ENCODE results near the gene NSMCE4A. TPM values are rescaled to one million over a fixed set of nuclear protein-coding genes. Genes with fewer than 3 reads are reported as not detected.
A peak's percentile ranks its signal among the peaks of the same experiment; 100 is the strongest.

Gene NSMCE4A
- total and polyA plus RNA-seq, 9 of the 15 experiments (the other 6 are each of a cell fraction or from before 2014, with no cell fraction given), result 8.4 to 88.5 (median 46.4) TPM

- ChIA-PET CTCF (ENCODE audit: low intra/inter-chr PET ratio) (no interaction called here), POLR2A (interaction anchor here (0.9 kb wide), 1 partner anchor 17 kb away, joined by 3 read pairs; no protein-coding TSS in a partner anchor)
- Histone ChIP-seq H3K36me3 (ENCODE audit: control insufficient read depth, insufficient read depth, low read length) (peaks cover 24% of the 10 kb centered on the region; the same call in 2 of the 3 replicates), H3K9me1 (ENCODE audit: control insufficient read depth, insufficient read depth, low read length) (no peaks in the 10 kb centered on the region), H3K27me3 (ENCODE audit: control insufficient read depth in 2 of 2, insufficient read depth in 2 of 2, low read length in 2 of 2) (no peaks in the 10 kb centered on the region), H3K4me3 (no peak overlapping the region), H3K27ac (ENCODE audit: extremely low read depth, low read depth, low read length) (no peak overlapping the region), H2AFZ (ENCODE audit: low read depth, low read length) (no peak overlapping the region), H3K9ac (ENCODE audit: insufficient read depth in 1 of 2, low read depth in 2 of 2, low read length in 2 of 2) (no peak overlapping the region), H3K79me2 (ENCODE audit: control insufficient read depth, insufficient read depth, low read length) (no peaks in the 10 kb centered on the region), H3K4me2 (ENCODE audit: insufficient read depth, low read length) (no peak overlapping the region), H3K4me1 (replicated peaks in 1 of 2; ENCODE audit: control insufficient read depth in 2 of 2, insufficient read depth in 2 of 2, low read length in 2 of 2) (peaks cover 0 to 5% of the 10 kb centered on the region in 2 experiments; a peak in 1 of 5 replicates), H3K9me3 (replicated peaks; ENCODE audit: control insufficient read depth, insufficient read depth, low read depth, low read length) (no peaks in the 10 kb centered on the region), H4K20me1 (replicated peaks; ENCODE audit: control insufficient read depth, insufficient read depth, low read length) (no peaks in the 10 kb centered on the region)
- no TSS peak for BruUV-seq (replicated peaks)
- ATAC-seq (no peak), DNase-seq (ENCODE audit: extremely low read depth in 1 of 4, low spot score in 3 of 4) (no peak), FAIRE-seq (no peak)
- 100% methylated on average over 1 of the region's 2 CpGs for WGBS (ENCODE audit: insufficient coverage, low coverage, missing lambda C conversion rate)
- intact Hi-C loops (cut with micrococcal nuclease), result no loop called here
- TF ChIP-seq NCOA6 (IDR thresholded peaks at IDR 0.05), result no peak
- no peak for TF ChIP-seq STAT5A (IDR thresholded peaks at IDR 0.05; ENCODE audit: borderline replicate concordance, low read length)
- TF ChIP-seq NELFE (IDR thresholded peaks at IDR 0.05; ENCODE audit: insufficient read depth, insufficient read length), result no peak
- no peak for TF ChIP-seq SRSF1 (IDR thresholded peaks at IDR 0.05; ENCODE audit: low read depth, low read length)
- in situ Hi-C loops (cut with MboI), result loop anchor here (25.0 kb wide), 1 partner anchor 974 kb away; no protein-coding TSS in a partner anchor
Measured at GRCh38 chr10:121911421-121911697, 63.7 kb downstream of the NSMCE4A start.

DNA sequence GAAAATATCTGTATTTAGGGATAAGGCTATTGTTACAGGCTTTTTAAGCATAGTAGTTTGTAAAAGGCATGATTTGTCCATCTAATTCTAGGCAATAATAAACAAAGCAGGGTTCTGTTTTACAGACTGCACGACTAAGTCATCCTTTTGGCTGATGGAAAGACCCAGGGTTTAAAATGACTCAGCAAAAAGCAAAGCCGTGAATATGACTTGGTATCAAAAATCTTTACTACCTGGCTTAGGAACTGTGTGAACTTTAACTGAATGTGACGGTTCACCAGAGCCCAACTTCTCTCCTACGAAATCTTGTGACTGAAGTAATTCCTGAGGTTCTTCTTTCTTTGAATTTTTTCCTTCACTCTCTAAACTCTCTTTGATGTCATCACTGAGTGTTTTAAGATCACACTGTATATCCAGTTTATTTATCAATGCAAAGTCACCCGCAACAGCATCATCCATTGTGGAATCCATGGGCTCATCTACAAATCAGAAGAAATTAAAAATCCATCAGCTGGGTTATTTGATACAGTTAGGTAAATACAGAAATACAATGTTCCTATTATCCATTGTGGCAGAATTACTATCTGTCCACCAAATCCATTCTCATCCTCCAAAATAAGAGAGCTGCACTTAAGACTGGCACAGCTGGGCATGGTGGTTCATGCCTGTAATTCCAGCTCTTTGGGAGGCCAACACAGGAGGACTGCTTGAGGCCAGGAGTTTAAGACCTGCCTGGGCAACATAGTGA, 64.2 kb downstream of the NSMCE4A start:
- peak in 1 of 4 experiments; percentile 16 for DNase-seq (ENCODE audit: extremely low read depth in 1 of 4, low spot score in 3 of 4)
- H3K9me3 ChIP-seq (replicated peaks; ENCODE audit: control insufficient read depth, insufficient read depth, low read depth, low read length), result no peaks in the 10 kb centered on the region
- H3K79me2 ChIP-seq (ENCODE audit: control insufficient read depth, insufficient read depth, low read length), result no peaks in the 10 kb centered on the region
- CTCF ChIA-PET (ENCODE audit: low intra/inter-chr PET ratio), result no interaction called here
- H3K27me3 ChIP-seq (ENCODE audit: control insufficient read depth in 2 of 2, insufficient read depth in 2 of 2, low read length in 2 of 2), result no peaks in the 10 kb centered on the region
- peak overlapping the region; percentile 28; the same call in 2 of the 3 replicates for H3K27ac ChIP-seq (ENCODE audit: extremely low read depth, low read depth, low read length)
- no peaks in the 10 kb centered on the region for H3K9me1 ChIP-seq (ENCODE audit: control insufficient read depth, insufficient read depth, low read length)
- in situ Hi-C loops (cut with MboI) (loop anchor here (25.0 kb wide), 1 partner anchor 974 kb away; no protein-coding TSS in a partner anchor), intact Hi-C loops (cut with micrococcal nuclease) (no loop called here)
- no TSS peak for BruUV-seq (replicated peaks)
- no peaks in the 10 kb centered on the region for H4K20me1 ChIP-seq (replicated peaks; ENCODE audit: control insufficient read depth, insufficient read depth, low read length)
- H2AFZ ChIP-seq (ENCODE audit: low read depth, low read length), result no peak overlapping the region
- peak; percentile 54; the same call in 1 of the 3 replicates for ATAC-seq
- peaks cover 0 to 5% of the 10 kb centered on the region in 2 experiments; a peak in 1 of 5 replicates for H3K4me1 ChIP-seq (replicated peaks in 1 of 2; ENCODE audit: control insufficient read depth in 2 of 2, insufficient read depth in 2 of 2, low read length in 2 of 2)
- H3K36me3 ChIP-seq (ENCODE audit: control insufficient read depth, insufficient read depth, low read length), result peaks cover 24% of the 10 kb centered on the region; the same call in 2 of the 3 replicates
- POLR2A ChIA-PET, result interaction anchor here (0.9 kb wide), 1 partner anchor 18 kb away, joined by 3 read pairs; no protein-coding TSS in a partner anchor
- no peak overlapping the region for H3K4me3 ChIP-seq
- FAIRE-seq, result no peak
- H3K4me2 ChIP-seq (ENCODE audit: insufficient read depth, low read length), result no peak overlapping the region
- no peak overlapping the region for H3K9ac ChIP-seq (ENCODE audit: insufficient read depth in 1 of 2, low read depth in 2 of 2, low read length in 2 of 2)
- WGBS (ENCODE audit: insufficient coverage, low coverage, missing lambda C conversion rate), result 35% methylated on average over 5 of the region's 5 CpGs
- TF ChIP-seq USF1 (CRISPR knock-in tag; IDR thresholded peaks at IDR 0.05), result no peak
- TF ChIP-seq CREBBP (IDR thresholded peaks at IDR 0.05; ENCODE audit: low read depth, low read length), result no peak
- no peak for TF ChIP-seq RFX5 (IDR thresholded peaks at IDR 0.05; ENCODE audit: low read depth, low read length)
- peak; percentile 89 for TF ChIP-seq MAFF (IDR thresholded peaks at IDR 0.05; ENCODE audit: low read length)
- TF ChIP-seq ZNF282 (CRISPR knock-in tag; IDR thresholded peaks at IDR 0.05), result no peak
- peak; percentile 6; the same call in 1 of the 2 replicates for TF ChIP-seq CBFA2T3 (IDR thresholded peaks at IDR 0.05)
- no peak for TF ChIP-seq KLF6 (CRISPR knock-in tag; IDR thresholded peaks at IDR 0.05; ENCODE audit: borderline replicate concordance)
- no peak for TF ChIP-seq SAFB (IDR thresholded peaks at IDR 0.05; ENCODE audit: borderline replicate concordance, low read depth, low read length)
- TF ChIP-seq SMC3 (conservative IDR thresholded peaks at IDR 0.05; ENCODE audit: insufficient read depth, low read depth, low read length), result no peak
- TF ChIP-seq HNRNPUL1 (IDR thresholded peaks at IDR 0.05; ENCODE audit: low read length), result no peak
- TF ChIP-seq SAFB2 (IDR thresholded peaks at IDR 0.05; ENCODE audit: borderline replicate concordance, low read depth, low read length, severe bottlenecking), result no peak
- no peak for TF ChIP-seq RBM25 (IDR thresholded peaks at IDR 0.05; ENCODE audit: low read depth, low read length, severe bottlenecking)

Measured in K562 (cell line).